GM18502 (cell line): ENCODE data around the gene SLC24A5.

Experiments
- ATAC-seq: cut with Tn5 transposase; IDR thresholded peaks from one replicate; pipeline ENCODE4 v1.9.1; 2021; ENCODE audit warnings: mild to moderate bottlenecking; ENCODE audit not compliant: unreplicated experiment, poor library complexity

Gene SLC24A5

DNA sequence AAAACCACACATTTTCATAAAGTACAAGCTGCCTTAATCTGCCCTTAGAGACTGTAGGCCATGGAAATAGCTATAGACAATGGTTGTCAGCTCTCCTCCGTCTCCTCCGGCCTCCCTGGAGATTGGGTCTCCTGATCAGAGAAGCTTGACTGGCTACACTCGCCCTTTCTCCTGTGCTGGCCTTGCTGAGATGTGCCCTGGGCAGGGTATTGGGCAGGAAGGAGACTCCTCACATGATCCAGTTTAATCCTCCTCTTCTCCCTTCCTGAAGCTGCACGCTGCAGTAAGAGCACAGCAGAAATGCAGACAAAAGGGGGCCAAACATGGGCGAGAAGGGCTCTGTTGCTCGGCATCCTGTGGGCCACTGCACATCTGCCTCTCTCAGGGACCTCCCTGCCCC lies at the start of gene SLC24A5:
SLC24A5 (plus strand) TSS at position 246 of the 400 bp plus-strand sequence; CDS start at position 301, 55 bp downstream.
- no peak for ATAC-seq

DNA sequence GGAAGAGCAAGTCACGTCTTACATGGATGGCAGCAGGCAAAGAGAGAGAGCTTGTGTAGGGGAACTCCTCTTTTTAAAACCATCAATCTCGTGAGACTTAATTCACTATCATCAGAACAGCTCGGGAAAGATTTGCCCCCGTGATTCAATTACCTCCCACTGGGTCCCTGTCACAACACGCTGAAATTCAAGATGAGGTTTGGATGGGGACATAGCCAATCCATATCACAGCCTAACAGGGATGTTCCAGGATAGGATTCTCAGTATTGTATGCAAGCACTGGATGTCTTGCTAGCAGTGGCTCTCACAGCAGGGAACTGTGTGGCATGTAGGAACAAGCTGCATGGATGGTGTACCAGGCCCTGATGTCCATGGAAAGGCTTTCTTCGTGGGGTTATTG lies 47.8 kb upstream of the SLC24A5 start:
- no peak for ATAC-seq

DNA sequence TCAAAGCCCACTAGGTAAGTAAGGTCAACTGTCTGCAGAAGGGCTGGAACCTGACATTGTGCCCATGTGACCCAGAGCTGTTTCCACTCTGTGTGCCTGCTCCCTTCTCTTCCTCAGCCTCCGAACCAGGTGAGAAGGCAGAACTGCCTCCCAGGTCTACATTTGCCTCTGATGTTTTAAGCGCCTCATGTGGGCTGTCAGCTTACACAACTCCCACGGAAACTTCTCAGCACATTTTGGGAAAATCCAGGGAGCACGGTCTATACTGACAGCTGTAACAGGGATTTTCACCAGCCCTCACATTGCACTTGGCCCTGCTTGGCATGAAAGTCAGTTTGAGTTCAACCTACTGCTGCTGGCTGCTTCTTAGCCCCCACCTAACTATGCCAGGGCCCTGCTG lies 46.9 kb upstream of the SLC24A5 start:
- ATAC-seq, result no peak

DNA sequence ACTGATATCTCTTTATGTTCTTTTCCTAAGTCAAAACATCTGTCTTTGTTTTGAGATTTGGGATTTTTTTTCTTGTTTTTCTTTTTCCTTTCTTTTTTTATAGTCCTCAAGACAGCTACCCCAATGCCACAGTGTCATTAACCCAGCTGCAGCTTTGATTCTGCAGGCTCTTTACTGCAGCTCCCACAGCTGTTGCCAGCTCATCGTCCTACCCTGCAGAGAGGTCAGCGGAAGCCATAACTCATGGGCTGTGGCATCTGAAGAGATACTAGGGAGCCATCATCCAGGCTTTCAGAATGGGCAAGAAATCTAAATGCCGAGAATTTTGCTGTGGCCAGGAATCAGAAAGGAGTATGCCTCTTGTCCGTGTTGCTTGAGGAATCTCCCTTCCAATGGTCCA lies 44.3 kb upstream of the SLC24A5 start:
- no peak for ATAC-seq

DNA sequence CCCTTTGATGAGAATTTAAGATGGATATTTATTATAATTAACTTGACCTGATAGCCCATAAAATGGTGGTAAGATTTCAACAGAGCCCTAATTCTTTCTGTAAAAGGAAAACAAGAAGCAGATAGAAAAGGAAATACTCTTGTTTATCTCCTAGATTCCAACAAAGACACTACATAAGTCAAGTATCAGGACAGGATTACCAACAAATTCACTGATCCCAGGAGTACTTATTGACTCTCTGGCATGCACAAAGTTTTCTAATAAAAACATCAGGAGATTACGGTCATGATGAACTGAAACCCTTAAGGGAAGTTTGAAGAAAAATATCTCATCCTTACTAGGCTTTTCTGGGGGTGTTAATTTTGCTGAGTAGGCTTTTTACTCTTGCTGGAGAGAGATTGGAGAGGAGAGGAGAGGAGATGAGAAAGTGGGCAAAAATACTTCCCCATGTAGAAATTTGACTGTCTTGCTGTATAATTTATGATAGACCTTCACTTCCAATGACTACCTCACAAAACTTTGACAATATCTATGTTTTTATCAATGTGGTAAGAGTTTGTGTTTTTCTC lies 43.1 kb upstream of the SLC24A5 start:
- ATAC-seq, result no peak

DNA sequence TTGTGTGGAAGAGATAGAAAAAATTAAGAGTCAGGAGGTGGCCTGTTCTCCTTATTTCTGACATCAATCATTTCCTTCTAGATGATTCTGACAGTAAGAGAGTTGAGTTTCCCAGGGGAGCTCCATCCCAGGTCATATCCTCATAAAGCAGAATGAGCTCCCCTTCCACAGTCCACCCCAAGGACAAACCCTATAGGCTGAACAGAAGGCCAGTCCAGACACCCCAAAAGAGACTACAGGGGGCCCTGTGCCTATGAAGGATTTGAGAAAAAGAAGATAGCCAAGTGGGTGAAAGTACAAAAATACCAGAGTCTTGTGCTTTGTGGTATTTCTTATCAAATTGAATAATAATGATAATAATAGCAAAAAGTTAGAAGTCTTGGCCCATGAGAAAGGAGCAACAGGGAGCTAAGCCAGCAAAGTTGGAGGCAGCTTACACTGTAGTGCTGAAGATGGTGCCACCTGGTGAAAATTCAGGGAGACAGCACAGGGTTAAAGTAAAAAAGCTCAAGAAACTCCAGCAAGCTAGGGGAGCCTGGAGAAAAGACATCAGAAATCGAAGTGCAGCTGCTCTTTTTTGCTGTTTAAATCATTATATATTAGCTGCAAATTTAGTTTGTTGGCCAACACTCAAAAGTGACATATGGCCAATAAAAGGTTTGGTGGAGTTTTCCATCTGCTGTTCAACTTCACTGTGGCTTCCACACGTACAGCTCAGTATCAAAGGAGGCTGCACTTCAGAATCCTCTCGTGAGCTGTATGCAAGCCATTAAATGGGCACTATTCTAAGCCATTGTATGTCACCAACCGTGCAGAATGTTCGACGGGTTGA lies 35.8 kb upstream of the SLC24A5 start:
- ATAC-seq, result peak; percentile 66

DNA sequence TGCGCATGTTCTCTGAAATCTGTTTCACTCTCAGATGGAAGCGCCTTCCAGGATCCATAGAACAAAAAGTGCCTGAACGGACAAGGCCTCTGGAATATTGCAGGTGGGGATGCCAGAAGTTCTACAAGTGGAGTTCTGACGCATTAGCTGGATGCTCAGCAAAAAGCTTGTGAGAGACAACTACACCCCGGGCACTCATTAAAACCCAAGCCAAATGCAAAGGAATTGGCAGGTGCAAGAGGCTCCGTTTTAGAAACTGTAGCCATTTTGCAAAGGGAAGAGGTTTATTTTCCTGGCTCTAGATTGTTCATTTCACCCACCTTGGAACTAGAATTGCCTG lies 35.2 kb upstream of the SLC24A5 start:
- ATAC-seq, result no peak

DNA sequence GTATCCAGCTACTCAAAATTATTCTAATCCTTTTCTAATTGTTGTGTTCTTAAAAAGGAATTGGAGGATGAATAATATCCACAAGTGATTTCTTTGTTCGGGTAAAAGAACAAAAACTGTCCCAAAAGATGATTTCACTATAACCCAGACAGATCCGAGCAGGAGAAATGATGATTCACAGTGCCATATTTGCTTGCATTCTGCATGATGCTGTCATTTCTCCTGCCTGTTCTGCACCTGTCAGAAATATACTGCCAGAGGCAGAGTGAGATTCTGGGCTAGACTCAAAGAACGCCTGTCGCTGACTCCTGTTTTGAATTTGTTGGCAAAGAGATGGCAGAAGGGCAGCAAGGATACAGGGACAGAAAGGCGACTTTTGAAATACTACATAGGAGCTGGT lies 34.7 kb upstream of the SLC24A5 start:
- ATAC-seq, result no peak

DNA sequence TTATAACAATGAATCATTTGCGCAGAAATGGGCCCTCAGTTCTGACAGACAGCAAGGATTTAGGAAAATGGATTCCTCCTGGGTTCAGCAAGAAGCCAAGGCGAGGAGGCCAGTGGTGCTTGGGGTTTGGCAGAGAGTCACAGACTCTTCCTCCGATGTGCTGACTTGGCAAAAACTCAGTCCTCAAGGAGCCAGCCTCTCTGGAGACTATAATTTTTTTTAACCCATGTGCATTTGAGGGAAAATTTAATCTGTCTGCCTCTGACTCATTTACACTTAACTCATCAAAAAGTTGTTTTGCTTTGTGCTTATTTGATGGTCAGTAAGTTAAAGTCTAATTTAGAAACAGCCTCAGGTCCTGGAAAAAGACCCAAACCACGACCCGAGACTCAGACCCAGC lies 34.2 kb upstream of the SLC24A5 start:
- no peak for ATAC-seq

DNA sequence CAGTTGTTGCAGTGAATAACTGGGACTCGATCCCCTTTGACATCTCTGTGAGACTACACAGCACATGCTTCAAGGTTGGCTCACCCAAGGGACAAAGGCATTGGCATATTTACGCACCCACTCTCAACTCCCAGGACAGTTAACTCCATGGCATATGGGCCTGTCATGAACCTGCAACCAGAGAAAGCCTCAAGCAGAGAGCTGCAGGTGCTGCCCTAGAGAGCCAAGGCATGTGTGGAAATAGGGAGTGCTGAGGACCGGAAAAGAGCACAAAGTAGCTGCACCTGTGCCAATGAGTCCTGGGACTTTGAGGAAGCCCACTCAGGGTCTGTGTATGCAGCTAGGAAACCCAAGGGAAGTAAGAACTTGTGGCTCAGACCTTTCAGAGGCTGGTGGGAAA lies 32.9 kb upstream of the SLC24A5 start:
- no peak for ATAC-seq

DNA sequence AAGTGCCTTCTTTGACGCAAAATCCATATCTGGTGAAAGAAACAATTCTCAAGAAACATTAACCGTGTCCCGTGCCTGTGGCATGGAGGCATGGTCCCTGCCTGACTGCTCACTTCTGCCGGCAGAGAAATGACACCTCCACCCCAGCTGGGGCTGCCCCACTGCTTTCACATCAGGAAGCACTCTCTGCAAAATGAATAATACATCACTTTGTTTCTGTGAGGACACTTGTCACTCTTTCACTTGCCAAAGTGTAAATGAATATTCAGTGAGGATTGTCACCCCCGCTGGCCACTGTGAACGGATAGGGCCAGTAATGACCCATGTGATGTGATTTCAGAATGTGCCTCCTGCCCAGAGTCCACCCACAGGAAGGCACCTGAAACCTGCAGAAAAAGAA lies 31.1 kb upstream of the SLC24A5 start:
- ATAC-seq, result no peak

DNA sequence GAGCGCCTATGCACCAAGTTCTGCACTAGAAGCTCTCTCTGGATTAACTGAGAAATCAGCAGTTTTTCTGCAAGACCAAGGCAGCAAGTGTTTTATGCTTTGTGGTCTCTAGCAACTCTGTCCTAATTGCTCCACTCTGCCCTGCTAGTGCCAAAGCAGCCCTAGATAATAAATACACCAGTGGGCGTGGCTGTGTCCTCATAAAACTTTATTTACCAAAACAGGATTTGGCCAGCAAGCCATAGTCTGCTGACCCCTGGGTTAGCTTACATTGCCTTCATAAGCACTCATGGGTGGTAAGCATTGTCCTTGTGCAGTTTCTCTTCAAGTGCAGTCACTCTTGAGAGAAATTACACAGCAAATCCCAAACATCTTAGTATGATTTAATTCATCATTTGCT lies 30.7 kb upstream of the SLC24A5 start:
- ATAC-seq, result no peak

DNA sequence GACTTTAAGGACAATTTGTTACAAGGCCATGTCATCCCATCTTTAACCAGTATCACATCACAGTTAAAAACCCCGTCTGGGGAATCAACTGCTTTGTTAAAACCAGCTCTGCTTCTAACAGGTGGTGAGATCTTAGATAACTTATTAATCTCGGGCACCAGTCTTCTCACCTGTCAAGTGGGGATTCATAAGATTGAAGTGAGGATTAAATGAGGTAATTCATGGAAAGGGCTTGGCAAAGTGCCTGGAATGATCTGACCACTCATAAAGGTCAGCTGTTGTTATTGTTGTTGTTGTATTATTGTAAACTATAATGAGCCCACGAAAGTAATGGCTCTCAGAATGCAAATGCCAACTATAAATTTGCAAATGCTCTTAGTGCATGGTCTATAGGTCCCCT lies 30.1 kb upstream of the SLC24A5 start:
- no peak for ATAC-seq

DNA sequence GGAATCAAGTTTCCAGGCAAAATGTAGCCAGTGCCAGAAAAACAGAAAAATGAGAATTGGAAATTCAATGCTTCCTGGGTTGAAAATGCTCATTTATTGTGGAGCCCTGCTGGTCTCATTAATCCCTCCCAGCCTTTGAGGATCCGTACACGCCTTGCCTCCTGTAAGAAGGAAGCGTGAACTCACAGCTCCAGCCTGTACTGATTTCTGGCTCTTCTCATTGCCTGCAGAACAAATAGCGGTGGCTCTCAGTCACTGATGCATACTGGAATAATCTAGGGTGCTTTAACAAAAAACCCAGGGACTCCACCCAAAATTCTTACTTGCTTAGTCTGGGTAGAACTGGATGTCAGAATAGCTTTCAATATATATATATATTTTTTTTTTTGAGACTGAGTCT lies 29.3 kb upstream of the SLC24A5 start:
- no peak for ATAC-seq

DNA sequence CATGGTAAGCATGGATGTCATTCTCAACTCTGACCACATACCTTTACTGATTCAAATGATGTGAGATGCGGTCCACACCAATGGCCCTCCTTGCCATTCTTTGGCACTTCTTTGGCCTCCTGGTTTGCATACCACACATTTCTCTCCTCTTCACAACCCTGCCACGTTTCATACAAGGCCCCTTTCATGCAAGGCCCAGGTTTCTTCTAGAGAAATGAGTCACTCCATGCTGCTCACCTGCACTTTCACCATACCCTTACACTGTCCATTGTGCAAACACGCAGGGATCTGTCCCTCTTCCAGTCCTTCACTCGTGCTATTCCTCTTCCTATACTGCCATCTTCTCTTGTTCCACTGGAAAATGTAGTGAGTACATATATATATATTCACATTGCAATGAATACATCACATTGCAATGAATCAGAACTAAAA lies 24.4 kb upstream of the SLC24A5 start:
- ATAC-seq, result peak; percentile 92

DNA sequence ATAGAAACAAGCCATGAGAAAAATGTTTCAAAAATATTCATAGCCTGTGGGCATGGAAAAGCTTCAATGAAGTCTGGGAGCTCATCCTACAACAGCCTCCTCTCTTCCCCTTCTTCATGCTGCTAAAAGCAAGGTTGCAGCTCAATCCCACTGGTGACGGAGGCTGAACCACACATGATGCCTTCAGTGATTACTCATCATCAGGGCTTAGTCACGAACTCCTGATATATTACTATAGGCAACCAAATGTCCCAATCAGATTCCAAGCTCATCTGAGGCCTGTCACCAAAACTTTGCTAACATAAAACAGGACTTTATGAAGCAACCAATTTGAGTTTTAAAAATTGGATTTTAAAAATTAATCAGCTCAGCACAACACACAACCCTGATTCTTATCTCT lies 24.0 kb upstream of the SLC24A5 start:
- ATAC-seq, result peak; percentile 38

DNA sequence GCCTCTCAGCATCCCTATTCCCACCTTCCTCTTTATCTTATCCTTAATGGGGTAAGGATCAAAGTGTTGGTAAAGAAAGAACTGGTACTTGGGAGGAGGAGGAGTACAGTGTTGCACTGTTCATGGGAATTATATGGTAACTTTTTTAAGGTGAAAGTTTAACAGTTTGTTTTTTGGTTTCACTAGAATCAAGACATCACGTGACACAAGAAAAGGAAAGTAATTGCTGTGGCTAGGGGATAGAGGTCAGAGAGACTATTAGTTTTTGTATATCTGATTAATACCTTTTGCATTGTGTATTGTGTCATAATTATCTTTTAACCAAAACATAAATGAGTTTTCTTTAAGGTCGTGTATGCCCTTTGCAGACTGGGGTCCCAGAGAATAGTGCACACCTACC lies 23.5 kb upstream of the SLC24A5 start:
- ATAC-seq, result no peak

DNA sequence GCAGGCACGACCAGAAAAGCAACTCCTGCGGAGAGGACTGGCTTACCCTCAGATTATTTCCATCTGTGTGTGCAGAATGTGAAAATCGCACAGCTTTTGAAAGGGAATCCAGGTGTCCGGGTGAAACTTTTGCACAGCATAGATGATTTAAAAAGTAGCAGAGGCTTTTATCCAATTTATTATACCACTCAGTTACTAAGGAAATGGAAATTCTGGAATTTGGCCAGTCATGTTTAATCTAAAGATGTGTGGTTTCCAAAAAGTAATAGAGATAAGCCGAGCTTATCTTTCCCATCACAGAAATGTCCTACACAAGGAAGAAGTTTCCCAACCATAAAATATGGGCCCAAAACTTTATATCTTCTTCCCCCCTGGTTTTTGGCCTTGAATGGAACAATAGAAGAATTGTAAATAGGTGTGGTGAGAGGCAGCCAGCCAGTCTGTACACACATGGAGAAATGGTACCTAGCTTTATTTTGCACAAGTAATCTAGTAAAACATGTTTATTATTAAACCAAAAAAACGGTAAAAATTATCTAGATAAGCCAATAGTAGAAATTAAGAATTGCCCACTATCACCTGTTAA lies 19.3 kb upstream of the SLC24A5 start:
- ATAC-seq, result no peak

DNA sequence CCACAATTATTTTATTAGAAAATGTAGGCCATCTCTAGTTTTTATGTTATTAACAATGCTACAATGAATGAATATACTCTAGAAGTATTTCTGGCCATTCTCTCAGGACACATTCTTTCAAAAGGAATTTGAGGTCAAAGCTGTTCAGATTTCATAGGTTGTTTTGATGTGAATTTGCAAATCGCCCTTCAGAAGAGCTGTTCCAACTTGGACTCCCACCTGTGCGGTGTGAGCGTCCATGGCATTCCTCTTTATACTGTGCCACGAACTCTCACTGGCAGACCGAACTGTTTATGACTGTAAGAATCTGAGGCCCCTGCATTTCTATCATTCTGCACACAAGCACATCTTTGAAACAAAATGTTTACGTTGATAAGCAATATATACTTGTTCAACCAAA lies 18.6 kb upstream of the SLC24A5 start:
- no peak for ATAC-seq

DNA sequence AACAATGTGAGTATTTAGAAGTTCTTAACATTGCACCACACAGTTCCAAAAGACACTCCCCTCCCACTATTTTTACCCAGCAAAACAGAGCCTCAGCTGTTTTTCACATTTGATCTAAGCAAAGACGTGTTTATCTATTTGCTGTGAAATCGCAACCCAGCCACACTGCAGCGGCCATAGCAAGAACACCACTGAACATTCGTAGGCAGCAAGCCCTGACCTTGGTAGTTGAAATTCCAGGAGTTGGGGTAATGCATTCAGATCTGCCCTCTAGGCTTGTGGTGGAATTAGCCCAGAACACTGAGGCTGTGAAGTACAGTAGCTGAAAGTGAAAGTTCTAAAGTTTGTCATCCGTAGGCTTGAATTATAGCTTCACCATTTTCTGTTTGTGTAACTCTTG lies 17.1 kb upstream of the SLC24A5 start:
- no peak for ATAC-seq

DNA sequence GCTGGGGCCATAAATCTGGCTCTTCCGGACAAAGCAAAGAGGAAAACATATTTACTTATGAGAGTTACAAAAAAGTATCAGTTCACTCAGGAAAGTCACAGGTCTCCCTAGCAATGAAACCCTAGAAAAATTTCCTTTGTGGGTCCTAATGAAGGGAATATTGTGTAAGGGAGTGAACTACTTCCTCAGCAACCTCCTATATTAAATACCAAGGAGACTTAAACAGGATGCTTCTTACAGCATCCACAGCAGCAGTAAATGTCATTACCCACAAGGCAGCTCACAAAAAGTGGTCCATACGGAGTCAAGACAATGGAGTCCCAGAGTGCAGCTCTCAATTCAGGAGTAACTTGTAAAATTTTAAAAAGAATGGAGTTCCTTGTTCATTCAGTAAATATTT lies 14.9 kb upstream of the SLC24A5 start:
- ATAC-seq, result no peak

DNA sequence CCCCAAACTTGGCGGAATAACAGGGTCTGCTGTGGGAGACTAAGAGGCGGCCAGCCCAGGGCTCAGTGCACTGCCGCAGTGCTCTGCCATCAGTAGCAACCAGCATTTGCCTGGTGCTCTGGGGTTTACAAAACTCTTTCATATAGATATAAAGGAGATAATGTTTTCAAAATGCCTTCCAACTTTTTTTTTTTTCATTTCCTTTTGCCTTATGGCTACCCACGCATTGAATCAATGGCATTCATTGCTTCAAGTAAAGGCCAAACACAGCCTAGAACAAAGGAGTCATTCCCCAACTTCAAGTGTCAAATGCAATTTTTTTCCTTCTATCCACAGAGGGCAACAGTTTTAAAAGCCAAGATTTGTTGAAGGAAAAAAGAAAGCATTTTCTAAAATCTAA lies 11.6 kb upstream of the SLC24A5 start:
- ATAC-seq, result no peak
